Mucosa of stomach (tissue), 1 donor: Measurements from ENCODE around the gene NXPH2.

Experiments used
- H3K27me3 ChIP-seq: one replicate; pipeline ENCODE4 v1.7.0; 2013; ENCODE audit warnings: mild to moderate bottlenecking, low read length; ENCODE audit not compliant: control insufficient read depth, insufficient read depth
- H3K36me3 ChIP-seq: one replicate; pipeline ENCODE4 v1.7.0; 2013; ENCODE audit warnings: low read length; ENCODE audit not compliant: control insufficient read depth, insufficient read depth
- H3K4me1 ChIP-seq: one replicate; pipeline ENCODE4 v1.7.0; 2013; ENCODE audit warnings: mild to moderate bottlenecking, low read length; ENCODE audit not compliant: control insufficient read depth, insufficient read depth
- H3K4me3 ChIP-seq: one replicate; pipeline ENCODE4 v1.7.0; 2013; ENCODE audit warnings: low read length
- H3K9ac ChIP-seq: one replicate; pipeline ENCODE4 v1.7.0; 2013; ENCODE audit warnings: mild to moderate bottlenecking, low read length, moderate library complexity
- H3K9me3 ChIP-seq: one replicate; pipeline ENCODE4 v1.7.0; 2013; ENCODE audit warnings: mild to moderate bottlenecking, low read length, moderate library complexity; ENCODE audit not compliant: control insufficient read depth
- donor health status: Pancreatic carcinoma.

Gene NXPH2

DNA sequence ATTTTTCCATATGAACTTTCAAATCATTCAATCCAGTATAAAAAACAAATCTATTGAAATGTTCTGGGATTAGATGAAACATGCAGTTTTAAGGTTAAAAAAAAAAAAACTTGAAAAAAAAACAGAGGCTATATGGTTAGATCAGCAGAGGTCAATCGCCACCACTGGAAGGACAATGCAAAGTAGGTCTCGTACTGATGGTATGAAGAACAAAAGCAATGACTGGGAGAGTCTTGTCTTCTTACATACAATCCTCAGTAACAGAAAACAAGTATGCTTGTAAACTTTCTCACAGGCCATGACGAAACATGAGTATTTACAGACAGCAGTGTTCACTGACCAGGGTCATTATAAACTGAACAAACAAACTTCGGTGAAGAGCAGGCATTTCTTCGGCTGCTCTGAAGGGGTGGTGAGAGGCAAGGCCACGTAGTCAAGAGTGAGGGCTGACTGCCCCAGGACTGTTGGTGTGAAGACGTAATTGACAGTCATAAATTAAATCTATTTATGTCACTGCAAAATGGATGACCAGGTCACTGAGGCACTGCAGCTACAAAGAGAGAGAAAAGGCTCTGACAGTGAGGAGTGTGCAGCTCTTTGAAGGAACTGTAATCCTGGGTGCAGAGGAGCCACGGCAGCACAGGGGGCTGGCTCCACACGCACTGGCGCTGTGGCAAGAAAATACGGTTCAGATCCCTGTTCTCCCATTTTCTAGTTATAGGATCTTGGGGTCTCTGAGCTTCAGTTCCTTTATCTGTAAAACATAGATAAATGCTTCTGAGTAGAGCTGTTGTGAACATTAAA, 60.0 kb downstream of the NXPH2 start:
- no peak overlapping the region for H3K9ac ChIP-seq
- H3K4me1 ChIP-seq = peaks cover 3% of the 10 kb centered on the region
- H3K4me3 ChIP-seq = no peak overlapping the region
- no peaks in the 10 kb centered on the region for H3K27me3 ChIP-seq
- no peaks in the 10 kb centered on the region for H3K36me3 ChIP-seq
- no peaks in the 10 kb centered on the region for H3K9me3 ChIP-seq

DNA sequence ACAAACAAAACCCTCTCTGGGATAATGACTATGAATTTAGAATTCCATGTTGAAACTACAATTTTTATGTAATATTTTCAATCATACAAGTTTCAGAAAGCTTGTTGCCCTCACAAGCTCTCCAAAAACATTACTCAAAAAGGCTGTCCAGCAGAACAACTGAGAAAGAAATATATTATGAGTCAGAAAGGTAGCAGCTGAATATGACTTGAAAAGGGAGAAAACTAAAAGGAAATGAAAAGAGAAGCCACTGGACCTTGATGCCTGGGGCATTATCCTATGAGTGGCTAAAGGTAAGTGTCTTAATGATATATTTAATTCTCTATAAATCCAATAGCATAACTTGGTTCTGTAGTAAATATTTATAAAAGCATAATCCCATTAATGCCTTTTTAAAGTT, 61.8 kb downstream of the NXPH2 start:
- H3K9ac ChIP-seq = no peak overlapping the region
- no peaks in the 10 kb centered on the region for H3K4me1 ChIP-seq
- H3K9me3 ChIP-seq = no peaks in the 10 kb centered on the region
- no peaks in the 10 kb centered on the region for H3K36me3 ChIP-seq
- no peaks in the 10 kb centered on the region for H3K27me3 ChIP-seq
- no peak overlapping the region for H3K4me3 ChIP-seq

DNA sequence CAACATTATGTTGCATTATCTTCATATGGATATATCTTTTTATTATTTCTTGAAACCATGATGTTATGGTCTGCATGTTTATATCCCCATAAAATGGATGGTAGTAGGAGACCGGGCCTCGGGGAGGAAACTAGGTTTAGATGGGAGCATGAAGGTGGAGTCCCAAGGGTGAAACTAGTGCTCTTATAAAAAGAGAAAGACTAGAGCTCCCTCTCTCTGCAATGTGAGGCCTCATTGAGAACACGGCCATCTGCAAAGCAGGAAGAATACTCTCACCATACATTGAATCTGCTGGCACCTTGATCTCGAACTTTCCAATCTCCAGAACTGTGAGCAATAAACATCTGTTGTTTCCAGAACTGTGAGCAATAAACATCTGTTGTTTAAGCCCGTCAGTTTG, 64.0 kb downstream of the NXPH2 start:
- Histone ChIP-seq H3K27me3 (no peaks in the 10 kb centered on the region), H3K4me1 (no peaks in the 10 kb centered on the region), H3K4me3 (no peak overlapping the region), H3K9ac (no peak overlapping the region), H3K36me3 (no peaks in the 10 kb centered on the region), H3K9me3 (no peaks in the 10 kb centered on the region)

DNA sequence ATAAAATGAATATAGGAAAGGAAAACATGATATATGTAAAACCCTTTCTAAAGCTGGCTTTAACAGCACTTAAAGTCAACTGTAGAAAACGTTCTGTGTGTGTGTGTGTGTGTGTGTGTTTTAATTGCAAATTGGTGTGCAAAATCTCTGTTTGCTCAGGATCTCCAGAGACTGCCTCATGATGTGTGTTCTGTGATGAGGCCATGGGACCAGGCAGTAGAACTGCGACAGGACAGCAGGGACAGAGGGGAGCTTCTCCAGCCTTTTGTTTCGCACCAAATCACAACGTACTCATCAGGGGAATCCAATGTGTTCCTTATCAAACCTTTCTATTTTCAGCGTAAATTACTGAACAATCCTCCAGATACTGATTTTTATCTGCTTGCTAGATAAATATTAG, 66.7 kb downstream of the NXPH2 start:
- no peaks in the 10 kb centered on the region for H3K27me3 ChIP-seq
- H3K4me3 ChIP-seq = no peak overlapping the region
- no peak overlapping the region for H3K9ac ChIP-seq
- no peaks in the 10 kb centered on the region for H3K4me1 ChIP-seq
- no peaks in the 10 kb centered on the region for H3K36me3 ChIP-seq
- H3K9me3 ChIP-seq = no peaks in the 10 kb centered on the region

DNA sequence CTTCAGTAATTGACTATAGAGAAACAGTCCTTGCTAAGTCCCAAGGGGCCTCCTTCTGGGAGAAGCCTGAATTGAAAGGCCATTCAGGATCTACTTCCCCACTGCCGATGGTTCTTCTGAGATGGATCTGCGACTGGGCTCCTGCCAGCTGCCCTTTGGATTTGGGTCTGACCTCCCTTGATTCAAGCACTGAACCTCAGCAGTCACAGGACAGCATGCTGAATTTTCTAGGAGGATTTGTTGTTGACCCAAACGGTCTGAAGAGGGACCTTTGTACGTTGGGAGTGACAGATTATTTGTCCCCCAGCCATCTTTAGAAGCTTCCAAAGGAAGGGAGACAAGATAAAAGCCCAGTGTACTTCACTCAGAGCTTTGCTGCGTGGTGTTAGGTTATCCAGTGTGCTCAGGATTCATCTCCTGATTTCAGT, 67.1 kb downstream of the NXPH2 start:
- Histone ChIP-seq H3K9me3 (no peaks in the 10 kb centered on the region), H3K4me1 (no peaks in the 10 kb centered on the region), H3K4me3 (no peak overlapping the region), H3K27me3 (no peaks in the 10 kb centered on the region), H3K36me3 (no peaks in the 10 kb centered on the region), H3K9ac (no peak overlapping the region)

DNA sequence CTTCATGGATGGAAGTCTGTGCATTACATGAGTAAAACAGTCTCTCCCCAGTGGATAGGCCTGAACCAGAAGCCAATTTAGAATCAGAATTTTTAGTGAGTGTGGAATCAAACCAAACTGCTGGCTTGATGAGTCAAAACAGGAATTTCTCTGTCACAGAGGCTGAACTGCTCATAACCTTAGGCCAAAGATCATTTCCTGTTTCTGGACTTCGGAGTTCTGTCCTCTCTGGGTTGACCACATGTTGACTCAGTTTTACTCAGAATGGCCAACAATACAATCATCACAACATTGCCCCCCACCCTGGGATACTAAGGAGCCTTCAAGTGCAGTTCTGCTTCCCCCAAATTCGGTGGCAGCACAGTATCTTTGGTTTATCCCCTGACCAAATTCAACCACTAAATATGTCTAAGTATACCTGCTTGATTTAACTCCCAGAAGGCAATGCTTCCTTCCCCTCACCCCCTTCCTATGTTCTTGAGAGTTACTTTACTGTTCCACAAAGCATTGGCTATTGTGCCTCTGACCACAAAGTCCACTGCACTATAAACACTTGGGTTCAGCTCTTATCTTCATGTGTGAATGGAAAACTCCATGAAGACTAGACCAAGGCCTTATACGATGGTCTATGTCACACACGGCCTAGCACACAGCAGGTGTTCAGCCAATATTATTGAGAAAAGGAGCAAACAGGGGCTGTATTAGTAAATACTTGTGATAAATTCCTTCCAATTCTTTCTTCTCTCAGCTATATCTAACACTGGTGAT, 67.8 kb downstream of the NXPH2 start:
- Histone ChIP-seq H3K9ac (no peak overlapping the region), H3K27me3 (no peaks in the 10 kb centered on the region), H3K4me3 (no peak overlapping the region), H3K36me3 (no peaks in the 10 kb centered on the region), H3K4me1 (no peaks in the 10 kb centered on the region), H3K9me3 (no peaks in the 10 kb centered on the region)

DNA sequence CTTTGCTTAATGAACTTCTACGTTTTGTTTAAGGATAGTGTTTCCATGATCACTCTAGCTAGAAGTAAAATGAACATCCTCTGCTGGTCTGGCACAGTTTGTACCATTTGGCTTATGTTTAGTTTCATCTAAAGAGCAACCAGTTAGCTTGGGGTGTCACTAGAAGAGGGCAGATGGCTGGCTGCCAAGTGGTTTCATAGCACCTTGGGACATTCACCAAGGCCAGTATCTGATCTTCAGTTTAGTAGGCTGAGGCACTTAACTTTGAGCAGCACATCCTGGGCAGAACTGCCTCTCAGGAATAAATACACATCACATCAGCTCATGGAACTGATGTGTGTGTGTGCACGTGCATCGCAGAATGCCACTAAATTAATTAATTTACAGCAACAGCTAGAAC, 68.4 kb downstream of the NXPH2 start:
- Histone ChIP-seq H3K4me1 (no peaks in the 10 kb centered on the region), H3K9ac (no peak overlapping the region), H3K4me3 (no peak overlapping the region), H3K9me3 (no peaks in the 10 kb centered on the region), H3K36me3 (no peaks in the 10 kb centered on the region), H3K27me3 (no peaks in the 10 kb centered on the region)

DNA sequence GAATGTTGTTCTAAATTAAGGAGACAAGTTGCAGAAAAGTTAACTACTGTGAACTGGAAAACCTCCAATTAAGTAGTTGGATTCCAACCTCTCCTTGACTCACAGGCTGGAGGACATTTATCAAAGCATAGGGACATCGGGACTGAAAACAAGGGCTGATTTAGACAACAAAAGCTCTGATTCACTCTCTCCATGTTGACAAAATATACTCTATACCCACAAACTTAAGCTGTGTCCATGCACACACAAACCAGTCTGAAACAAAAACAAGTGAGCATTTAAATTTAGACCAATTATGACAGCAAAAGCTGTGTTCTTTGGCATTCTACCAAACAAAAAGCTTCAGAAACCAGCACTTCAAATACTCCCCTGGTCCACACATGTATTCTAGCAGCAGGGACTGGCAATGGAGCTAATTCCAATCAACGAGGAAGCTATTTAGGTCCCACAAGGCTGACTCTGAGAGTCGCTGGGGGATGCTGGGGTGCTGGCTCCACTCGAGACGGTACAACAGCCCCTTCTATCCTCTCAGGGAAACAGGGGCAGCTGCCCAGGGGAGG, 71.4 kb downstream of the NXPH2 start:
- no peak overlapping the region for H3K4me3 ChIP-seq

DNA sequence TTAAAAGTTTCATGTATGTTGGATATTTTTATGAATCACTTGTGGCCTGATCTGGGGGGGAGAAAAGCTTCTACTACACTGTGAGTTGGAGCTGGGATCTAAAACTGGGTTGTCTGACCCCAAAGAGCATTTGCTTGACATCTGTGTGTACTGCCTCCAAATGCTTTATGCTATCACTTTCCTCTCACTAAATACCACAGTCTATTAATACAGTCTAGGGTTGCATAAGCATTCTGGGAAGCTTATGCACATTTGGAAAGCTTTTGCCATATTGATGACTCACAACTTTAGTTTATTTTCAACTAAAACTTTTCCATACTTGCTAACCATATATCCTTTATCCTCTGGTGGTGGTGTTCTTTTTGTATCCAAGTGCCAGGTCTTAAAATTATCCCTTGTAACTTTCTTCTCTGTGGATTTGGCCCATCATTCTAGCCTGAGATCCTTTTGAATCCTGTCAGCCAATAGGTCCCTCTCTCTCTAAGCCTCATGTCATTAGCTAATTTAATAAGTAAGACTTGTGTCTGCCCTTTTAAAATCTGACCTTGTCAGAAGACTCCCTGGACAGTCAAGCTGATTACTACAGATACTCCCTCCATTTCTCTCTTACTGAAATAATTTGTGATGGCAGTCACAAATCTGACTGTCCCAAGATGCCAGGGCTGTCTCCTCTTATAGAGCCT, 72.7 kb downstream of the NXPH2 start:
- Histone ChIP-seq H3K36me3 (no peaks in the 10 kb centered on the region), H3K4me1 (no peaks in the 10 kb centered on the region), H3K9me3 (no peaks in the 10 kb centered on the region), H3K4me3 (no peak overlapping the region), H3K9ac (no peak overlapping the region), H3K27me3 (no peaks in the 10 kb centered on the region)

More for the DNA sequence above, 71.4 kb downstream of the NXPH2 start:
- Histone ChIP-seq H3K9me3 (no peaks in the 10 kb centered on the region), H3K9ac (no peak overlapping the region), H3K36me3 (no peaks in the 10 kb centered on the region), H3K4me1 (no peaks in the 10 kb centered on the region), H3K27me3 (no peaks in the 10 kb centered on the region)

DNA sequence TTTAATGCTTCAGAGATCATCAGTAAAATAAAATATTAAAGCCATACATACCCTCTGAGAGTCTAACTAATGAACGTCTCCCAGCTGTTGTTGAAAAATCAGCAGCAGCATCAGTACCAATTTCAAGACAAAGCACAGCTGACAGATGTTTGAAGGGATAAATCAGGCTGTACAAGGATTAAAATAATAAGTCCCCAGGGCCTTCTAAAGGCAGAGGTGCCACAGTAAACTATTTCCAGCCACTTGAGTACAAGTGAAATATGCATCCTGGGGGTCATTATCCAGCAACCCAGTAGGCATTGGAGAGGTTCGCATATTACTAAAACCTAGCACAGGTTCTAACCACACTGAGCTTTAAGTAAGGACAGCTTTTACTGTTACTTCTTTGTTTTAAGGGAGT, 76.9 kb downstream of the NXPH2 start:
- H3K9ac ChIP-seq = no peak overlapping the region
- H3K27me3 ChIP-seq = no peaks in the 10 kb centered on the region
- H3K4me1 ChIP-seq = peaks cover 4% of the 10 kb centered on the region
- H3K9me3 ChIP-seq = no peaks in the 10 kb centered on the region
- H3K36me3 ChIP-seq = no peaks in the 10 kb centered on the region
- H3K4me3 ChIP-seq = no peak overlapping the region

DNA sequence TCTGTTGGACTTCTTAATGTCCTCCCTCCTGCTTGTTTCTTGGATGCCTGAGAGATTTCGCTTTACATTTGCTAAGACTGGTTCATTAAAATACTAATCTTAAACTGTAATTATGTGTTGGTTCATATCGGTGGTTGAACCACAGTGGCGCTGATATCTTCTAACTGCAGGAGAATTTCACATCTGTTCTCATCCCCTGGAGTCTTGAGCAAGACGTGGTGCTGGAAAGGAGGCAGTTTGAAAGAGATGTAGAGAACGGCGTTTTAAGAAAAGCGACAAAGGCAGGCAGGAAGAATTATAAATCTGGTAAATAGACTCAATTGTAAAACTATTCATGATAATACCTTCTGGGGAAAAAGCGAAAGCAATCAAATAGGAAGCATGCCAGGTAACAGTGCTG, 79.5 kb downstream of the NXPH2 start:
- H3K9me3 ChIP-seq = no peaks in the 10 kb centered on the region
- H3K9ac ChIP-seq = no peak overlapping the region
- H3K27me3 ChIP-seq = no peaks in the 10 kb centered on the region
- peaks cover 4% of the 10 kb centered on the region for H3K4me1 ChIP-seq
- H3K36me3 ChIP-seq = no peaks in the 10 kb centered on the region
- no peak overlapping the region for H3K4me3 ChIP-seq

DNA sequence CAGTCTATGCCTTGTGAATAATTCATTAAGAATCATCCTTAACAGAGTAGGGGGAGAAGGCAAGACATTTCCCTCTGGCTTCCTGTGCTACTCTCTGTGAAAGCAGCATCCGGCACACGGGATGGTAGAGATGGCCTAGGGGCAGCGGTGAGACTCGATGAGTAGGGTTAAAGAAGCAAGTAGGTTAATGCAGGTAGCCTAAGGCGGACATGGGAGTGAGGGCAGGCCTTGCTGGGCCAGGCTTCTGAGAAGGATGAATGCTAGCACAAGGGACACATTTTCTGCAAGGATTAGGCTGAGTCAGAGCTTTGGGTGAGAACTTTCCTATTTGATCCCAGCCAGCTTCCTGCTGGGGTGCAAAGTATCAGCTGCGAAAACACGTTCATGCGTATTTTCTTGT, 80.8 kb downstream of the NXPH2 start:
- Histone ChIP-seq H3K9me3 (no peaks in the 10 kb centered on the region), H3K27me3 (no peaks in the 10 kb centered on the region), H3K9ac (no peak overlapping the region), H3K4me3 (no peak overlapping the region), H3K36me3 (no peaks in the 10 kb centered on the region), H3K4me1 (peaks cover 4% of the 10 kb centered on the region)
